DMS53 treated with DMSO at 0.1 percent for 48 hours (cell line): ENCODE results near the gene S1PR5.
A peak's percentile ranks its signal among the peaks of the same experiment; 100 is the strongest.

ENCODE experiments used
- DNase-seq: peaks from one replicate; lab custom pipeline; 2025; ENCODE audit not compliant: unreplicated experiment; lab: John Stamatoyannopoulos, UW

The S1PR5 gene

GRCh38 chr19:10473192-10473591 lies 44.1 kb downstream of the S1PR5 start:
- DNase-seq: no peak

- peak; percentile 4 for DNase-seq
These were observed 45.3 kb downstream of the S1PR5 start for GRCh38 chr19:10471909-10472308.

GRCh38 chr19:10468133-10468532 lies 49.1 kb downstream of the S1PR5 start:
- no peak for DNase-seq

- no peak for DNase-seq
These were observed 50.0 kb downstream of the S1PR5 start for GRCh38 chr19:10467104-10467706.

- DNase-seq: no peak
These were observed 52.8 kb downstream of the S1PR5 start for GRCh38 chr19:10464456-10464855.
